ENCODE measurements around the gene F2R. TPM values are rescaled to one million over a fixed set of nuclear protein-coding genes. Genes with fewer than 3 reads are reported as not detected.

The F2R gene
- total and polyA plus RNA-seq, 9 of the 15 experiments (the other 6 are each of a cell fraction or from before 2014, with no cell fraction given), result 4.0 to 34.7 (median 15.1) TPM

DNA sequence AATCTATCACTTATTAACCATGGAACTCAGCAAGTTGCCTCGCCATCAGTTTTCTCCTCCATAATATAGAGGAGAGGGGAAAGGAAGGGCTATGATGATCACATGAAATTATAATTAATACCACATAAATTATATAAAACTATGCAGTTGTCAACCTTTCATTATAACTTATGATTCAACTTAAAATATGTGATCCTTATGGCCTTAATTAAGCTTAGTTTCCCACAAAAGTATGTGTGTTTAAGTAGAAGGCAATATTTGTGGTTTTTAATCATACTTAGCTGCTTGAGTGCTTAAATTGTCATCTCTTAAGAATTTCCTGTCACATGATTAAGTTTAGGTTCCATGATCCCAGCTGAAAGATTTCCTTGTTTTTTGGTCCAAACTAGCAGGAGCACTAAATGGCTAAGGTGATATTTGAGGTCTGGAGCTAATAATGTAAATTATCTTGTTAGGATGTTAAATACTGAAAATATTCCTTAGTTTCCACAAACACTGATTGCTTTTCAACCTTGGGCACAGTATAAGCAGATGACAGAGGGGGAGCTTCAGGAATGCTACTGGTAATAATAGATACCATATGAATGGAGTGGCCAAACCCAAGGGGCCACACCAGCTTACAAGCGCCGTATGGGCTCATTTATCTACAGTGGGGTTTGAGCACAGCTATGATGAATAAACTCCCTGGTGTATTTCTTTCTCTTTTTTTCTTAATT, 26.4 kb upstream of the F2R start:
- WGBS (ENCODE audit: insufficient coverage, low coverage, missing lambda C conversion rate), result 69% methylated on average over 3 of the region's 3 CpGs
- peaks cover 0 to 17% of the 10 kb centered on the region in 2 experiments; a peak in 4 of 5 replicates for H3K4me1 ChIP-seq (replicated peaks in 1 of 2; ENCODE audit: control insufficient read depth in 2 of 2, insufficient read depth in 2 of 2, low read length in 2 of 2)
- no peak overlapping the region for H3K4me3 ChIP-seq
- H3K9ac ChIP-seq (ENCODE audit: insufficient read depth in 1 of 2, low read depth in 2 of 2, low read length in 2 of 2), result no peak overlapping the region
- intact Hi-C loops (cut with micrococcal nuclease) (no loop called here), in situ Hi-C loops (cut with MboI) (no loop called here)
- H2AFZ ChIP-seq (ENCODE audit: low read depth, low read length), result no peak overlapping the region
- no peaks in the 10 kb centered on the region for H3K9me1 ChIP-seq (ENCODE audit: control insufficient read depth, insufficient read depth, low read length)
- FAIRE-seq (no peak), ATAC-seq (no peak), DNase-seq (ENCODE audit: extremely low read depth in 1 of 4, low spot score in 3 of 4) (no peak)
- no peaks in the 10 kb centered on the region for H3K27me3 ChIP-seq (ENCODE audit: control insufficient read depth in 2 of 2, insufficient read depth in 2 of 2, low read length in 2 of 2)
- no peaks in the 10 kb centered on the region for H4K20me1 ChIP-seq (replicated peaks; ENCODE audit: control insufficient read depth, insufficient read depth, low read length)
- no peaks in the 10 kb centered on the region for H3K9me3 ChIP-seq (replicated peaks; ENCODE audit: control insufficient read depth, insufficient read depth, low read depth, low read length)
- H3K4me2 ChIP-seq (ENCODE audit: insufficient read depth, low read length), result no peak overlapping the region
- no TSS peak for BruUV-seq (replicated peaks)
- no peaks in the 10 kb centered on the region for H3K36me3 ChIP-seq (ENCODE audit: control insufficient read depth, insufficient read depth, low read length)
- CTCF ChIA-PET (ENCODE audit: low intra/inter-chr PET ratio), result no interaction called here
- TF ChIP-seq PPARD (CRISPR knock-in tag; IDR thresholded peaks at IDR 0.05), result 0 out of 2 replicates have a peak, but pooled peaks have one; percentile 37
- no peak for TF ChIP-seq ZEB2 (IDR thresholded peaks at IDR 0.05)
- TF ChIP-seq, protein P1, sequence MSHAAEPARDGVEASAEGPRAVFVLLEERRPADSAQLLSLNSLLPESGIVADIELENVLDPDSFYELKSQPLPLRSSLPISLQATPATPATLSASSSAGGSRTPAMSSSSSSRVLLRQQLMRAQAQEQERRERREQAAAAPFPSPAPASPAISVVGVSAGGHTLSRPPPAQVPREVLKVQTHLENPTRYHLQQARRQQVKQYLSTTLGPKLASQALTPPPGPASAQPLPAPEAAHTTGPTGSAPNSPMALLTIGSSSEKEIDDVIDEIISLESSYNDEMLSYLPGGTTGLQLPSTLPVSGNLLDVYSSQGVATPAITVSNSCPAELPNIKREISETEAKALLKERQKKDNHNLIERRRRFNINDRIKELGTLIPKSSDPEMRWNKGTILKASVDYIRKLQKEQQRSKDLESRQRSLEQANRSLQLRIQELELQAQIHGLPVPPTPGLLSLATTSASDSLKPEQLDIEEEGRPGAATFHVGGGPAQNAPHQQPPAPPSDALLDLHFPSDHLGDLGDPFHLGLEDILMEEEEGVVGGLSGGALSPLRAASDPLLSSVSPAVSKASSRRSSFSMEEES (CRISPR knock-in tag; IDR thresholded peaks at IDR 0.05), result peak; percentile 69
- H3K27ac ChIP-seq (ENCODE audit: extremely low read depth, low read depth, low read length), result no peak overlapping the region
- no peaks in the 10 kb centered on the region for H3K79me2 ChIP-seq (ENCODE audit: control insufficient read depth, insufficient read depth, low read length)
- POLR2A ChIA-PET, result interaction anchor here (0.6 to 2.6 kb wide), 5 partner anchors 9 to 326 kb away, joined by 3 to 9 read pairs (median 3); no protein-coding TSS in a partner anchor
